ENCODE data around the gene CHFR.
"Not testable (repeated sequence)": the region's sequence is repeated elsewhere in the genome, so short reads cannot be mapped to it uniquely, and the experiment has no call there.

Gene CHFR, protein sequence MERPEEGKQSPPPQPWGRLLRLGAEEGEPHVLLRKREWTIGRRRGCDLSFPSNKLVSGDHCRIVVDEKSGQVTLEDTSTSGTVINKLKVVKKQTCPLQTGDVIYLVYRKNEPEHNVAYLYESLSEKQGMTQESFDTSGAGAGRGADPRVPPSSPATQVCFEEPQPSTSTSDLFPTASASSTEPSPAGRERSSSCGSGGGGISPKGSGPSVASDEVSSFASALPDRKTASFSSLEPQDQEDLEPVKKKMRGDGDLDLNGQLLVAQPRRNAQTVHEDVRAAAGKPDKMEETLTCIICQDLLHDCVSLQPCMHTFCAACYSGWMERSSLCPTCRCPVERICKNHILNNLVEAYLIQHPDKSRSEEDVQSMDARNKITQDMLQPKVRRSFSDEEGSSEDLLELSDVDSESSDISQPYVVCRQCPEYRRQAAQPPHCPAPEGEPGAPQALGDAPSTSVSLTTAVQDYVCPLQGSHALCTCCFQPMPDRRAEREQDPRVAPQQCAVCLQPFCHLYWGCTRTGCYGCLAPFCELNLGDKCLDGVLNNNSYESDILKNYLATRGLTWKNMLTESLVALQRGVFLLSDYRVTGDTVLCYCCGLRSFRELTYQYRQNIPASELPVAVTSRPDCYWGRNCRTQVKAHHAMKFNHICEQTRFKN

GRCh38 chr12:132887513-132888351 lies at the start of gene CHFR:
TSS of gene CHFR (minus strand) at chr12:132887605. CDS start at chr12:132887328, 277 bp downstream.
- TF ChIP-seq, protein P1, sequence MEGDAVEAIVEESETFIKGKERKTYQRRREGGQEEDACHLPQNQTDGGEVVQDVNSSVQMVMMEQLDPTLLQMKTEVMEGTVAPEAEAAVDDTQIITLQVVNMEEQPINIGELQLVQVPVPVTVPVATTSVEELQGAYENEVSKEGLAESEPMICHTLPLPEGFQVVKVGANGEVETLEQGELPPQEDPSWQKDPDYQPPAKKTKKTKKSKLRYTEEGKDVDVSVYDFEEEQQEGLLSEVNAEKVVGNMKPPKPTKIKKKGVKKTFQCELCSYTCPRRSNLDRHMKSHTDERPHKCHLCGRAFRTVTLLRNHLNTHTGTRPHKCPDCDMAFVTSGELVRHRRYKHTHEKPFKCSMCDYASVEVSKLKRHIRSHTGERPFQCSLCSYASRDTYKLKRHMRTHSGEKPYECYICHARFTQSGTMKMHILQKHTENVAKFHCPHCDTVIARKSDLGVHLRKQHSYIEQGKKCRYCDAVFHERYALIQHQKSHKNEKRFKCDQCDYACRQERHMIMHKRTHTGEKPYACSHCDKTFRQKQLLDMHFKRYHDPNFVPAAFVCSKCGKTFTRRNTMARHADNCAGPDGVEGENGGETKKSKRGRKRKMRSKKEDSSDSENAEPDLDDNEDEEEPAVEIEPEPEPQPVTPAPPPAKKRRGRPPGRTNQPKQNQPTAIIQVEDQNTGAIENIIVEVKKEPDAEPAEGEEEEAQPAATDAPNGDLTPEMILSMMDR (IDR thresholded peaks at IDR 0.05; ENCODE audit: low read depth, low read length) = no peak
- peak; percentile 92 for DNase-seq (ENCODE audit: extremely low read depth, low read depth)

DNA sequence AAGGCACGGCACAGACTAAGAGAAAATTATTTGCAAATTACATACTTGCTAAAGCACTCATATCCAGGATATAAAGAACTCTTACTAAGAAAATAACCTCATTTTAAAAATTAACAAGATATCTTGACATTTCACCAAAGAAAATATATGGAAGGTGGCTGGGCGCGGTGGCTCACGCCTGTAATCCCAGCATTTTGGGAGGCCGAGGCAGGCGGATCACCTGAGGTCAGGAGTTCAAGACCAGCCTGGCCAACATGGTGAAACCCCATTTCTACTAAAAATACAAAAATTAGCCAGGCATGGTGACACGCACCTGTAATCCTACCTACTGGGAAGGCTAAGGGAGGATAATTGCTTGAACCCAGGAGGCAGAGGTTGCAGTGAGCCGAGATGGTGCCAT lies 49.5 kb upstream of the CHFR start:
- not testable (repeated sequence) for DNase-seq (ENCODE audit: extremely low read depth, low read depth)

DNA sequence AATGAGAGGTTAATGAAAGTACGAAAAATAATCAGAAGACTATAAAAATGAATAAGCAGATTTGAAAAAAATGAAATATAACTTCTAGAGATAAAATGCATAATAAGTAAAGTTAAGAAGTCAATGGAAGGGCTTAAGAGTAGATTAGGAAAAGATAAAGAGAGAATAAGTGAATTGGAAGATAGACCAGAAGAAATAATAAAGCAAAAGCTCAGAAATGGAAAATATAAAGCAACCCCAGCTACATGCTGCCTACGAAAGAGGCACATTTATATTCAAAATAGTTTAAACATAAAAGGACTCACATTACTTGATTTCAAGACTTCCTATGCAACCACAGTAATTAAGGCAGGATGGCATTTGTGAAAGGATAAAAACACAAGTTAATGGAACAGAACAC lies 48.8 kb upstream of the CHFR start:
- TF ChIP-seq, protein P1 (IDR thresholded peaks at IDR 0.05; ENCODE audit: low read depth, low read length) = no peak
- no peak for DNase-seq (ENCODE audit: extremely low read depth, low read depth)

- TF ChIP-seq, protein P1 (IDR thresholded peaks at IDR 0.05; ENCODE audit: low read depth, low read length) = no peak
- no peak for DNase-seq (ENCODE audit: extremely low read depth, low read depth)
Observed at GRCh38 chr12:132926415-132926833, 39.0 kb upstream of the CHFR start.

- TF ChIP-seq, protein P1 (IDR thresholded peaks at IDR 0.05; ENCODE audit: low read depth, low read length) = no peak
- DNase-seq (ENCODE audit: extremely low read depth, low read depth) = no peak
Observed at GRCh38 chr12:132925597-132926414, 38.4 kb upstream of the CHFR start.

GRCh38 chr12:132924356-132924755 lies 37.0 kb upstream of the CHFR start:
- no peak for DNase-seq (ENCODE audit: extremely low read depth, low read depth)
- TF ChIP-seq, protein P1 (IDR thresholded peaks at IDR 0.05; ENCODE audit: low read depth, low read length) = no peak

- DNase-seq (ENCODE audit: extremely low read depth, low read depth) = no peak
- TF ChIP-seq, protein P1 (IDR thresholded peaks at IDR 0.05; ENCODE audit: low read depth, low read length) = no peak
Observed at GRCh38 chr12:132923356-132923909, 36.0 kb upstream of the CHFR start.
